ENCODE data around the gene OR13C8.
"Not testable (repeated sequence)": the region's sequence is repeated elsewhere in the genome, so short reads cannot be mapped to it uniquely, and the experiment has no call there.

DNA sequence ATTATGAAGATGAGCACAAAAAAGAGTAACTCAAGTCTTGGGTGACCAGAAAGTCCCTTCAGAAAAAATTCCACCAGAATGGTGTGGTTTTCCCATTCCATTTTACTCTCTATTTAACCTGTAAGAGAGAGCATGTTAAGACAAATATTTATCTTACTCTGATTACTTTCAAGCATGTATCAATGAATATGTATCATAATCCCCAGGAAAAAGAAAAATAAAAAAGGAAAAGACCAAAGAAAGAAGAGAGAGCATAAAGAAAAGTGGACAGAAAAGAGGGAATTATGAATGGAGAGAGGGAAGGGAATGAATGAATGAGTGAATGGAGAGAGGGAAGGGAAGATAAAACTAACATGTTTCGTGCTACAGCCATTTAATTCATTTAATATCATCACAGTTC is 36.6 kb downstream of the OR13C8 start, which contains the start of gene OR13C2:
- TF ChIP-seq POLR2A, POLR2AphosphoS5 (IDR thresholded peaks at IDR 0.05): not testable (repeated sequence)
- TF ChIP-seq, protein P1, sequence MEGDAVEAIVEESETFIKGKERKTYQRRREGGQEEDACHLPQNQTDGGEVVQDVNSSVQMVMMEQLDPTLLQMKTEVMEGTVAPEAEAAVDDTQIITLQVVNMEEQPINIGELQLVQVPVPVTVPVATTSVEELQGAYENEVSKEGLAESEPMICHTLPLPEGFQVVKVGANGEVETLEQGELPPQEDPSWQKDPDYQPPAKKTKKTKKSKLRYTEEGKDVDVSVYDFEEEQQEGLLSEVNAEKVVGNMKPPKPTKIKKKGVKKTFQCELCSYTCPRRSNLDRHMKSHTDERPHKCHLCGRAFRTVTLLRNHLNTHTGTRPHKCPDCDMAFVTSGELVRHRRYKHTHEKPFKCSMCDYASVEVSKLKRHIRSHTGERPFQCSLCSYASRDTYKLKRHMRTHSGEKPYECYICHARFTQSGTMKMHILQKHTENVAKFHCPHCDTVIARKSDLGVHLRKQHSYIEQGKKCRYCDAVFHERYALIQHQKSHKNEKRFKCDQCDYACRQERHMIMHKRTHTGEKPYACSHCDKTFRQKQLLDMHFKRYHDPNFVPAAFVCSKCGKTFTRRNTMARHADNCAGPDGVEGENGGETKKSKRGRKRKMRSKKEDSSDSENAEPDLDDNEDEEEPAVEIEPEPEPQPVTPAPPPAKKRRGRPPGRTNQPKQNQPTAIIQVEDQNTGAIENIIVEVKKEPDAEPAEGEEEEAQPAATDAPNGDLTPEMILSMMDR (IDR thresholded peaks at IDR 0.05), result not testable (repeated sequence)

Measured in breast epithelium (tissue), 3 donors.